Activated CD4-positive, alpha-beta memory T cell treated with anti-CD3 and anti-CD28 coated beads for 36 hours (primary cell): ENCODE measurements around the gene GCLM. TPM values are rescaled to one million over a fixed set of nuclear protein-coding genes. Genes with fewer than 3 reads are reported as not detected.
A peak's percentile ranks its signal among the peaks of the same experiment; 100 is the strongest.
"Not testable (repeated sequence)": the region's sequence is repeated elsewhere in the genome, so short reads cannot be mapped to it uniquely, and the experiment has no call there.

Source experiments
- CTCF ChIA-PET: fragments of 350-600 bp; sonication (Branson Sonifier 250); formaldehyde crosslinking; loops from one replicate; lab custom pipeline; 2021; ENCODE audit warnings: antibody characterized with exemption, inconsistent platforms; lab: Charles Lee
- POLR2A ChIA-PET: fragments of 350-600 bp; sonication (Branson Sonifier 250); formaldehyde crosslinking; loops from one replicate; lab custom pipeline; 2021; ENCODE audit warnings: antibody characterized with exemption; lab: Charles Lee
- DNase-seq: peaks from one replicate; pipeline ENCODE4 v3.0.0-alpha.2; 2020
- H3K27ac Mint-ChIP-seq: one replicate; pipeline ENCODE4 v1.8.0; 2021; ENCODE audit warnings: mixed read lengths
- H3K27me3 Mint-ChIP-seq: one replicate; pipeline ENCODE4 v1.8.0; 2021; ENCODE audit warnings: mixed read lengths
- H3K36me3 Mint-ChIP-seq: one replicate; pipeline ENCODE4 v1.8.0; 2021; ENCODE audit warnings: mixed read lengths
- H3K4me1 Mint-ChIP-seq: one replicate; pipeline ENCODE4 v1.8.0; 2021; ENCODE audit warnings: low read depth, mixed read lengths
- H3K4me3 Mint-ChIP-seq: one replicate; pipeline ENCODE4 v1.8.0; 2021; ENCODE audit warnings: mild to moderate bottlenecking, mixed read lengths
- H3K9me3 Mint-ChIP-seq: one replicate; pipeline ENCODE4 v1.8.0; 2021; ENCODE audit warnings: mixed read lengths
- intact Hi-C: fragments of 100-400 bp; cut with micrococcal nuclease; formaldehyde crosslinking; loops from one replicate; pipeline ENCODE4 v1.15.1; 2023
- total RNA-seq, 2 experiments: library from RNA; stranded (reverse); gene quantifications; one replicate each; pipeline ENCODE4 v1.2.3, GENCODE V29; 2021

Gene GCLM
- 10 to 100 TPM; 21.7 to 26.5 TPM for total RNA-seq

GRCh38 chr1:93909146-93910050 is at the start of gene GCLM:
GCLM (minus strand) TSS chr1:93909430; CDS start chr1:93909163, 267 bp downstream.
- H3K4me1 Mint-ChIP-seq: peaks cover 29% of the 10 kb centered on the region
- POLR2A ChIA-PET: interaction anchor here (1.4 to 1.8 kb wide), 2 partner anchors 11 to 30 kb away, joined by 4 to 11 read pairs; partner anchors contain the start of gene DNTTIP2
- H3K27ac Mint-ChIP-seq: peak within 1 kb of the TSS; percentile 87

GRCh38 chr1:93958726-93959100 is 49.5 kb upstream of the GCLM start:
- Mint-ChIP-seq H3K4me3 (no peak overlapping the region), H3K9me3 (peaks cover 28% of the 10 kb centered on the region), H3K27me3 (no peaks in the 10 kb centered on the region), H3K27ac (no peak overlapping the region), H3K36me3 (peaks cover 6% of the 10 kb centered on the region), H3K4me1 (no peaks in the 10 kb centered on the region)
- ChIA-PET POLR2A (no interaction called here), CTCF (interaction anchor here (0.9 kb wide), 1 partner anchor 81 kb away, joined by 4 read pairs; no protein-coding TSS in a partner anchor)
- intact Hi-C loops: no loop called here
- no peak for DNase-seq

More at GRCh38 chr1:93909146-93910050, at the start of gene GCLM:
- intact Hi-C loops: loop anchor here (1.0 to 5.0 kb wide), 3 partner anchors 30 to 562 kb away; partner anchors contain the start of genes DNTTIP2 and DR1
- Mint-ChIP-seq H3K36me3 (peaks cover 8% of the 10 kb centered on the region), H3K9me3 (peaks cover 6% of the 10 kb centered on the region), H3K4me3 (peak within 1 kb of the TSS; percentile 91), H3K27me3 (no peaks in the 10 kb centered on the region)
- CTCF ChIA-PET: interaction anchor here (0.5 to 2.2 kb wide), 16 partner anchors 11 to 677 kb away, joined by 3 to 16 read pairs (median 4); partner anchors contain the start of genes DNTTIP2 and DR1
- peak; percentile 92 for DNase-seq

- intact Hi-C loops: no loop called here
- Mint-ChIP-seq H3K4me1 (no peaks in the 10 kb centered on the region), H3K36me3 (peaks cover 6% of the 10 kb centered on the region), H3K27me3 (no peaks in the 10 kb centered on the region), H3K4me3 (no peak overlapping the region), H3K9me3 (peaks cover 29% of the 10 kb centered on the region), H3K27ac (no peak overlapping the region)
- ChIA-PET POLR2A (no interaction called here), CTCF (interaction anchor here (0.9 kb wide), 1 partner anchor 82 kb away, joined by 4 read pairs; no protein-coding TSS in a partner anchor)
- no peak for DNase-seq
Observed at GRCh38 chr1:93958032-93958725, 48.9 kb upstream of the GCLM start.

GRCh38 chr1:93955765-93956164 is 46.5 kb upstream of the GCLM start:
- H3K36me3 Mint-ChIP-seq: peaks cover 10% of the 10 kb centered on the region
- H3K27ac Mint-ChIP-seq: no peak overlapping the region
- H3K4me1 Mint-ChIP-seq: no peaks in the 10 kb centered on the region
- ChIA-PET POLR2A (no interaction called here), CTCF (no interaction called here)
- H3K27me3 Mint-ChIP-seq: no peaks in the 10 kb centered on the region
- intact Hi-C loops: no loop called here
- H3K9me3 Mint-ChIP-seq: peaks cover 50% of the 10 kb centered on the region
- DNase-seq: no peak
- no peak overlapping the region for H3K4me3 Mint-ChIP-seq

GRCh38 chr1:93947002-93947686 is 37.9 kb upstream of the GCLM start:
- POLR2A ChIA-PET, H3K4me1 Mint-ChIP-seq, DNase-seq, H3K4me3 Mint-ChIP-seq, H3K27ac Mint-ChIP-seq, CTCF ChIA-PET, intact Hi-C loops, H3K27me3 Mint-ChIP-seq, H3K36me3 Mint-ChIP-seq: not testable (repeated sequence)
- peaks cover 17% of the 10 kb centered on the region for H3K9me3 Mint-ChIP-seq

- POLR2A ChIA-PET: no interaction called here
Observed at GRCh38 chr1:93938461-93939145, 29.4 kb upstream of the GCLM start.

GRCh38 chr1:93937997-93938396 is 28.8 kb upstream of the GCLM start:
- ChIA-PET POLR2A (no interaction called here), CTCF (no interaction called here)
- Mint-ChIP-seq H3K27me3 (peaks cover 3% of the 10 kb centered on the region), H3K27ac (no peak overlapping the region), H3K9me3 (peaks cover 35% of the 10 kb centered on the region), H3K36me3 (peaks cover 1% of the 10 kb centered on the region), H3K4me3 (no peak overlapping the region), H3K4me1 (no peaks in the 10 kb centered on the region)
- intact Hi-C loops: no loop called here
- DNase-seq: no peak

More at GRCh38 chr1:93938461-93939145, 29.4 kb upstream of the GCLM start:
- Mint-ChIP-seq H3K4me1 (no peaks in the 10 kb centered on the region), H3K36me3 (no peaks in the 10 kb centered on the region), H3K27ac (no peak overlapping the region), H3K27me3 (peaks cover 3% of the 10 kb centered on the region), H3K9me3 (peaks cover 33% of the 10 kb centered on the region), H3K4me3 (no peak overlapping the region)
- no peak for DNase-seq
- intact Hi-C loops: no loop called here
- CTCF ChIA-PET: no interaction called here

- POLR2A ChIA-PET: no interaction called here
- CTCF ChIA-PET: no interaction called here
- H3K9me3 Mint-ChIP-seq: peaks cover 26% of the 10 kb centered on the region
- H3K4me1 Mint-ChIP-seq: no peaks in the 10 kb centered on the region
- H3K36me3 Mint-ChIP-seq: peaks cover 5% of the 10 kb centered on the region
- no peak overlapping the region for H3K4me3 Mint-ChIP-seq
- no peaks in the 10 kb centered on the region for H3K27me3 Mint-ChIP-seq
- no peak overlapping the region for H3K27ac Mint-ChIP-seq
- DNase-seq: no peak
- intact Hi-C loops: no loop called here
Observed at GRCh38 chr1:93925206-93925605, 16.0 kb upstream of the GCLM start.

- CTCF ChIA-PET: no interaction called here
- Mint-ChIP-seq H3K4me1 (no peaks in the 10 kb centered on the region), H3K36me3 (no peaks in the 10 kb centered on the region), H3K27ac (no peak overlapping the region), H3K27me3 (no peaks in the 10 kb centered on the region), H3K4me3 (no peak overlapping the region), H3K9me3 (no peaks in the 10 kb centered on the region)
- POLR2A ChIA-PET: no interaction called here
- intact Hi-C loops: no loop called here
- DNase-seq: no peak
Observed at GRCh38 chr1:93919780-93920179, 10.6 kb upstream of the GCLM start.

- intact Hi-C loops: no loop called here
- Mint-ChIP-seq H3K4me1 (no peaks in the 10 kb centered on the region), H3K27me3 (no peaks in the 10 kb centered on the region), H3K9me3 (no peaks in the 10 kb centered on the region), H3K36me3 (no peaks in the 10 kb centered on the region), H3K4me3 (no peak overlapping the region), H3K27ac (no peak overlapping the region)
- no peak for DNase-seq
- ChIA-PET POLR2A (no interaction called here), CTCF (no interaction called here)
Observed at GRCh38 chr1:93917302-93917701, 8.1 kb upstream of the GCLM start.

GRCh38 chr1:93910880-93911279 is 1.6 kb upstream of the GCLM start:
- H3K4me3 Mint-ChIP-seq, POLR2A ChIA-PET: not testable (repeated sequence)
- CTCF ChIA-PET: interaction anchor here (1.2 to 2.2 kb wide), 5 partner anchors 10 to 281 kb away, joined by 4 to 16 read pairs (median 5); partner anchors contain the start of gene DNTTIP2

More at GRCh38 chr1:93910880-93911279, 1.6 kb upstream of the GCLM start:
- H3K27ac Mint-ChIP-seq, intact Hi-C loops, H3K36me3 Mint-ChIP-seq, DNase-seq, H3K27me3 Mint-ChIP-seq, H3K9me3 Mint-ChIP-seq: not testable (repeated sequence)
- H3K4me1 Mint-ChIP-seq: peaks cover 22% of the 10 kb centered on the region
